Kidney tubule cell (primary cell): ENCODE results near the gene SDCBP2.

Experiments
- DNase-seq: peaks from one replicate; pipeline ENCODE4 v3.0.0-alpha.2; 2018; ENCODE audit warnings: low spot score

Gene SDCBP2

GRCh38 chr20:1296117-1296610 lies 32.8 kb downstream of the SDCBP2 start:
- no peak for DNase-seq

DNA sequence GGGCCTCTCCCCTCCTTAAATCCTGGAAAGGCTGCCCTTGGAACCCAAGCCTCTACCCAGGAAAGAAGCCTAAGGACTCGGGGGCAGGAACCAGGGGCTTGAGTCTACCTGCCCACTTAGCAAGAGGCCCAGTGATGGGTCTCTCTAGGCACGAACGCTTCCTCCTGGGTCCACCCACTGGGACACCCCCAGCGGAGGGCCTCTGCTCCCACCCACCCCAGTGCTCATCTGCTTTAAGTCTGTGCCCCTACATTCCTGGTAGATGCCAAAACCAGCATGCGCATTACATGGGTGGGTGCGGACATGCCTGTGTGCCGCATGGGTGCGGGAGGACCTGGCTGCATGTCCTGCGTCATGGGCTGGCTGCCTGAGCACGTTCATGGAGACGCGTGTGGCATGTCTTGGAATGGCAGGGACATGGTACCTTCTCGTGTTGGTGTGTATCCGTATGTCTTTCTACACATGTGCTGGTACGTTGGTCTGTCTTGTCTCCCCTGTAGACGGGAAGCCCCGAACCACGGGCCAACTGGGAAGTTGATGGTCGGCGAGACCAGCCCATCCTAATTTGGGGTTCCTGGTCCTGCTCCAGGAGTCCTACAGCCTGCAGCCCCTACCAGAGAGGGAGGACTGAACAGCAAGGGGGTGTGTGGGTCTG lies 33.5 kb downstream of the SDCBP2 start:
- no peak for DNase-seq

- DNase-seq = no peak
These were observed 34.4 kb downstream of the SDCBP2 start for GRCh38 chr20:1294497-1294896.

DNA sequence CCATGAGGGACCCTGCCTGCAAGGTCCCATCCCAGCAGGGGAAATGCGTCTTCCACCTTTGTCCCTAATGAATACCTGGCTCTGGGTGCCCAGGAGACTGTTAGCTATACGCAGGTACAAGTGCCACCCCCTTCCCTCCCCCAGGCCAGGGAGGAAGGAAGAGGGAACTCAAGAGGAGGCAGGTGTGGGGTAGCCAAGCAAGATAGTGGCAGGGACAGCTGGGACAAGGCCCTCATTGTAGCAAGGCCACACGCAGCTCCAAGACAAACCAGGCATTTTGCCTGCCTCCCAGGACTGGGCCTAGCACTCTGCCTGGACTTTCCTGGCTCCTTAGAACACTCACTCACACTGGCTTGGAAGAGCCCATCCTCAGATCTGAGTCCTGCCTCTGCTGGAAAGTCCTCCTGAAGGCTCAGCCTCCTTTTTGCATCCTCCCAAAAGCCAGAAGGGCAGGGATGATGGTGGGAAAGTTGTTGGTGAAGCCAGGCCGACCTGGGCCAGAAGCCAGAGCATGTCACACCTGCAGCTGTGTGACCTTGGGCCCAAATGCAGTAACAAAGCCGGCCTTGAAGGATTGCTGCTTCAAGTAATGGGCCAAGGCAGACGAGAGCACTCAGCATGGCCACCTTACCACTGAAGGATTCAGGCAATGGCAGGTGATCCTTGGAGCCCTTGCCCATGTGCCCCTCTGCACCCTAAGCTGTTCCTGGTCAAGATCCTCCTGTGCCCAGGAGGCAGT lies 35.1 kb downstream of the SDCBP2 start:
- DNase-seq = no peak

- DNase-seq = no peak
These were observed 36.3 kb downstream of the SDCBP2 start for GRCh38 chr20:1292620-1293019.

DNA sequence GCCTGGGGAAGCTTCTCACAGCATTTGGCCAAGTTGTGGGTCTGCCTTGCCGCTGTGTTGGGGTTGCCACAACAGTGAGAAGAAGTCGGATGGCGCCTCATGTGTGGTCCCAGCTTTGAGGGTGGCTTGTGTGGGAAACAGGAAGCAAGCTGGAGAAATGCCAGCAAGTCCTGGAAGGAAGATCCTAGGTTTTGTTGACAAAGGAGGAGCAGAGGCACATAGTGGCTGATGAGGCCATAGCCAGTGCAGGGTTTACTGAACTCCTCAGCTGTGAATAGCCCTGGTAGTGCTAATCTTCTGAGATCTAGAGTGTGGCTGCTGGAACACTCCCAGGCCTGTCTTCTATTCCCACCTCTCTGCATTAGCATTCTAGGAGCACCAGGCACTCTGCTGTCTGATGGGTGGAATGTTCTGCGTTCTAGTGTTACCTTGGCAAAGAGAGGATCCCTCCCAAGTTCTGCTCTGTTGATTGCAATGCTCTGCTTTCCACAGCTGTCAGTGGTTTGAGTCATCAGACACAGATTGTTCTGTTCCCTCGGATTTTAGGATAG lies 37.7 kb downstream of the SDCBP2 start:
- DNase-seq = peak; percentile 1

- DNase-seq = no peak
These were observed 41.0 kb downstream of the SDCBP2 start for GRCh38 chr20:1287787-1288569.

DNA sequence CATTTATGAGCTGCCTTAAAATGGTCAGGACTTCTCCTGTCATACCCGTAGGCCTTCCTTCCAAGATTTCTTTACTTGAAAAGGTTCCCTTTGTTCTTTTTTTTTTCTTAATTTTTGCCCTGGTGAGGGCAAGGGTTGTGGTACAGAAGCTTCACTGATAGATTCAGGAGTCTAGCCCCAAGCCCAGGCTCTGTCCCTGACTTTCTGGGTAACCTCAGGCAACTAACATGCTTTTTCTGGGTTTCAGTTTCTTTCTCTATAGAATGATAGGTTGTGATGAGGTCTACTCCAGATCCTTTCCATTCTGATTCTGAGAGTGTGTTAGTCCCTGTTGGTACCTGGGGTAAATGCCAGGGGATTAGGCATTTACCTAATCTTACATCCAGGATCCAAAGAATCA lies 41.6 kb downstream of the SDCBP2 start:
- no peak for DNase-seq

- DNase-seq = no peak
These were observed 42.5 kb downstream of the SDCBP2 start for GRCh38 chr20:1286267-1287024.

DNA sequence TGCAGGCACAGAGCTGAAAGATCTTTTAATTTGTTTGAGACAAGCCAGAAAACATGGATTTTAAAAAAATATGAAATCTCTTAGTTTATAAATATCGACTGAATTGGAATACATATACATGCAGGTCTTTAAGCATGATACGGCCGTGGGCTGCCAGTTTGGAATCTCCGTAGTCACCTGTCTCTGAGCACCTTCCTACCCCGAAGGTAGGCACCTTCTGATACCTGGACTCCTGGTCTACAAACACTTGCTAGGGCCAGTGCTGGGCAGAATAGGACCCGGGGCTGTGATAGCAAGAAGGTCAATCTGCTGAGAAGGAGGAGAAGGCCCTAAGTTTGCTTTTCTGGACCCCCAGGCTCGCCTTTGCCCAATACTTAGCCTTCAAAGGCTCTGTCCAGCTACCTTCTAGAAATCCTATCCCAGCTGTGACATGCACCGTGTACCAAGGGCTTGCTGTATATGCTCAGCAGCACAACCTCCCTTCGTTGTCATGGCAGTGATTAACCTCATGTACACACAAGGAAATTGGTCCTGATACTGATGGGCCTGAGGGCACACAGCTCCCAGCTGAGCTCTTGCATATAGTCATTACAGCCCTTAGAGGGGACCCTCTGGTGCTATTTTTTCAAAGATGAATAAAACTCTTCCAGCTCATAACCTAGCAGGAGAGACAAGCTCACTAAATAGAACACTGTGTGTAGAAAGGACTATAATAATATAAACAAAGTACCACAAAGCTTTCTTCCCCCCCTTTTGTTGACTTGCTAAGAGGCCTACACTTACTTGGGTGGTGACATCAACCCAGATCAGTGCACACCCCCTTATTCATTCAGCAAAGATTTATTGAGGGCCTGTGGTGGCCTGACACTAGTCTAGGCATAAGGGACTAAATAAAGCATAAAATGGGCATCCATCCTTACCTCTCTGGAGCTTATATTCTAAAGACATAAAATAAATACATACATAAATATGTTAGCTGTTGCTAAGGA lies 45.1 kb downstream of the SDCBP2 start:
- peak; percentile 40 for DNase-seq

DNA sequence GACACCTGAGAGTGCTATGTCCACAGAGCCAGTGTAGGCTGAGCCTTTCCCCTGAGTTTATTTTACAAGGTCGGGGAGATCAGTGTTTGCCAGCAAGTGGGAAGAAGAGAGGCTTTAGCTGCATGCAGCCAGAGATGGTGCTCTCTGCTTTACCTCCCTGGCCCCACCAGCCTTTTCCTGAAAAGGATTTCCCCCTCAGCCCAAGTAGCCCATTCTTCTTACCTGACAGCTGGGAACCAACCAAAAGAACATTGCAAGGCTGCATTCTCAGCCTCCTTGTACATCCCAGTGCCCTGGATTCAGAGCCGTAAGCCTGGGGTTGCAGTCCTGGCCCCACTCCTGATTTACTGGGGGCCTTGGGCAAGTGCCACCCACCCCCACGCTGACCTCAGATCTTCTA lies 46.0 kb downstream of the SDCBP2 start:
- no peak for DNase-seq

GRCh38 chr20:1281279-1282057 lies 47.5 kb downstream of the SDCBP2 start:
- DNase-seq = no peak

DNA sequence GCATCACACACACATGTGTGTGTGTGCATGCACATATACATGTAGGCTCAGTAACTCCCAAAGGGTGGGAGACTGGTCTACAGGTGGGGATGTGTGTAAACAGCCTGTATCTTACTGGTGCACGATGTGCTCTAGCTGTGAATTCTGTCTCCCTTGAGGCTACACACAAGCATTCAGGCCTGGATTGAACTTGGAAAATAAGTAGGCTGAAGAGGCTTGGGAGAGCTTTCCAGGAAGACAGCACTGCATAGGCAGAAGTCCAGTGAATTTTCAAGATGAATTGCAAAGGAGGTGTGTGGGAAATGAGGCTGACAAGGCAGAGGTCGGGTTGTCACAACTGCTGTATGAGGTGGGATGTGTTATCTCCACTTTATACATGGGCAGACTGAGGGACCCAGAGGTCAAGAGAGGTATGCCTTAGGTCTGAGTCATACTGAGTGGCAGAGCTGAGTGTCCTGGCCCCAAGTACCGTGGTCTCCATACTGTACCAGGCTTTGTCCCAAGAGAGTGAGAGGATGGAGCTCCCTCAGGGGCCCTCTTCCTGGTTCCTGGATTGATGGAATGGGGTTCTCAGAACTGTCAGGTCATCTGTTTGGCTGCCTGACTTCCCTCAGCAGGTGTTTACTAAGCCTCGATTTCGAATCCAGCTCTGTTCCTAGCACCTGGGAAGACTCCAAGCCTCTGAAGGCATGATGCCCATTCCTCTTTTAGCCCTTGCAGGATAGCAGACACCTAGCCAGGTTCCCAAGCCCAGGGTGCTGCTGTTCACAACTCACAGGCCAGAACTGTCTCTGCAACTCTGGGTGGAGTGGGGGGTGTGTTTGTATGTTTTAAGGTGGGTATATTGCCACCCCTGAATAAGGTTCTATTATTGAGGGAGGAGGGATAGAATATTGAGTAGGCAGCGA lies 48.5 kb downstream of the SDCBP2 start:
- DNase-seq = peak; percentile 15

DNA sequence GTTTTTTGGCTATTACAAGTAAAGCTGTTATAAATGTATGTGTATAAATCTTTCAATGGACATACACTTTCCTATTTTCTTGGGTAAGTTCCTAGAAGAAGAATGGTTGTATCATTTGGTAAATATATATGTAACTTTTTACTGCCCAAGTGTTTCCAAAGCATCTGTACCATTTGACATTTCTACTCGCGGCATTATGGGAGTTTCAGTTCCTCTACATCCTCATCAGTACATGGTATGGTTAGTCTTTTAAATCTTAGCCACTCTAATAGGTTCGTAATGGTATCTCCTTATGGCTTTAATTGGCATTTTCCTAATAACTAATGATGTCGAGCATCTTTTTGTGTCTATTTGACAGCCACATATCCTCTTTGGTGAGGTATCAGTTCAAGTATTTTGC lies 49.9 kb downstream of the SDCBP2 start:
- no peak for DNase-seq

DNA sequence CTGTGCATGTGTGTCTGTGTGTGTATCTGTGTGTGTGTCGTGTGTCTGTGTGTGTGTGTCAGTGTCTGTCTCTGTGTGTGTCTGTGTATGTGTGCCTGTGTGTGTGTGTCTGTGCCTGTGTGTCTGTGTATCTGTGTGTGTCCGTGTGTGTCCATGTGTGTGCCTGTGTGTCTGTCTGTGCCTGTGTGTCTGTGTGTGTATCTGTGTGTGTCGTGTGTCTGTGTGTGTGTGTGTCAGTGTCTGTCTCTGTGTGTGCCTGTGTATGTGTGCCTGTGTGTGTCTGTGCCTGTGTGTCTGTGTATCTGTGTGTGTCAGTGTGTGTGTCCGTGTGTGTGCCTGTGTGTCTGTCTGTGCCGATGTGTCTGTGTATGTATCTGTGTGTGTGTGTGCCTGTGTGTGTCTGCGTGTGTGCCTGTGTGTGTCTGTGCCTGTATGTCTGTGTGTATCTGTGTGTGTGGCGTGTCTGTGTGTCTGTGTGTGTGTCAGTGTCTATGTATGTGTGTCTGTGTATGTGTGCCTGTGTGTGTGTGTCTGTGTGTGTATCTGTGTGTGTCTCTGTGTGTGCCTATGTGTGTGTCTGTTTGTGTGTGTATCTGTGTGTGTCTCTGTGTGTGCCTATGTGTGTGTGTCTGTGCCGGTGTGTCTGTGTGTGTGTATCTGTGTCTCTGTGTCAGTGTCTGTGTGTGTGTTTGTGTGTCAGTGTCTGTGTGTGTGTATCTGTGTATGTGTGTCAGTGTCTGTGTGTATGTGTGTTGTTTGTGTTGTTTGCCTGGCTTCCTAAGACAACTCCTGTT lies 51.2 kb downstream of the SDCBP2 start:
- no peak for DNase-seq

DNA sequence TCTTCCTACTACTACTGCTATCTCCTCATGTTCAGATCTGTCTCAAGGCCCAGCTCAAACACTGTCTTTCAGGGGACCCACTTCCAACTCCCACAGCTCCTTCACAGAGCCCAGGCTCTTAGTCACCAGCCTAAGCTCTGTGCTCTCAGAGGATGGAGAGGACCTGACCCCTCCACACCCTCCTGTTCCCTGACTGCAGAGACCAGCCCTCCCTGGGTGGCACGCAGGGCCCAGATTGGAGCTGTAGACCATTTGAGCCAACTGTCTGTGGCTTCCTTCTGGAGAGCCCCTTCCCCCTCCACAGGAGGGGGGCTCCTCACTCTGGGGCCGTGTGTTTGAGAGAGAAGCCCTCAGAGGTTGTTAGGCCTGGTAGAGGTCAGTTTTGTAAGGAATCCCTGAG lies 53.0 kb downstream of the SDCBP2 start:
- DNase-seq = no peak

GRCh38 chr20:1274485-1275311 lies 54.2 kb downstream of the SDCBP2 start:
- DNase-seq = no peak
